Activated CD4-positive, alpha-beta T cell treated with anti-CD3 and anti-CD28 coated beads, Interleukin-2, Interleukin-4, amounts not matched to agents 100 ng/mL and 50 ng/mL, durations not matched to agents 16 hours and 8 hours (primary cell): ENCODE results near the gene TRIM66.

Experiments used
- DNase-seq: peaks from one replicate; pipeline ENCODE4 v3.0.0-alpha.2; 2020; ENCODE audit warnings: low spot score

The TRIM66 gene

GRCh38 chr11:8656291-8656690, 26.2 kb downstream of the TRIM66 start:
- no peak for DNase-seq

GRCh38 chr11:8654503-8654902, 28.0 kb downstream of the TRIM66 start:
- peak; percentile 20 for DNase-seq

- DNase-seq: no peak
These were observed 30.3 kb downstream of the TRIM66 start for GRCh38 chr11:8652140-8652539.

- no peak for DNase-seq
These were observed 32.0 kb downstream of the TRIM66 start for GRCh38 chr11:8650401-8650990.

- DNase-seq: no peak
These were observed 33.1 kb downstream of the TRIM66 start for GRCh38 chr11:8649361-8649760.

GRCh38 chr11:8646873-8647272, 35.6 kb downstream of the TRIM66 start:
- no peak for DNase-seq

GRCh38 chr11:8642196-8642841, 40.1 kb downstream of the TRIM66 start:
- DNase-seq: no peak

- no peak for DNase-seq
These were observed 41.1 kb downstream of the TRIM66 start for GRCh38 chr11:8641332-8641731.

- no peak for DNase-seq
These were observed 42.1 kb downstream of the TRIM66 start for GRCh38 chr11:8640267-8640906.

- DNase-seq: no peak
These were observed 42.8 kb downstream of the TRIM66 start for GRCh38 chr11:8639655-8640054.

GRCh38 chr11:8638300-8638699, 44.2 kb downstream of the TRIM66 start:
- DNase-seq: no peak

- DNase-seq: no peak
These were observed 46.3 kb downstream of the TRIM66 start for GRCh38 chr11:8636127-8636526.

- DNase-seq: no peak
These were observed 48.0 kb downstream of the TRIM66 start for GRCh38 chr11:8634498-8634897.

GRCh38 chr11:8631395-8632118, 50.9 kb downstream of the TRIM66 start:
- DNase-seq: no peak

- no peak for DNase-seq
These were observed 57.8 kb downstream of the TRIM66 start for GRCh38 chr11:8624698-8625097.

GRCh38 chr11:8621147-8621546, 61.3 kb downstream of the TRIM66 start:
- no peak for DNase-seq

- DNase-seq: no peak
These were observed 65.4 kb downstream of the TRIM66 start for GRCh38 chr11:8617063-8617462.

- no peak for DNase-seq
These were observed 67.0 kb downstream of the TRIM66 start for GRCh38 chr11:8615291-8616032.

- no peak for DNase-seq
These were observed 68.0 kb downstream of the TRIM66 start for GRCh38 chr11:8614497-8614896.

GRCh38 chr11:8613036-8613435, 69.4 kb downstream of the TRIM66 start:
- no peak for DNase-seq

- no peak for DNase-seq
These were observed 69.9 kb downstream of the TRIM66 start for GRCh38 chr11:8612522-8612921.

- DNase-seq: peak; percentile 6
These were observed 71.8 kb downstream of the TRIM66 start for GRCh38 chr11:8610532-8611116.
